ENCODE measurements around the gene EMP3. TPM values are rescaled to one million over a fixed set of nuclear protein-coding genes. Genes with fewer than 3 reads are reported as not detected.
A peak's percentile ranks its signal among the peaks of the same experiment; 100 is the strongest.
"Not testable (repeated sequence)": the region's sequence is repeated elsewhere in the genome, so short reads cannot be mapped to it uniquely, and the experiment has no call there.

EMP3 gene
- total RNA-seq, result 100 to 1,000 TPM; 168 to 179 TPM

DNA sequence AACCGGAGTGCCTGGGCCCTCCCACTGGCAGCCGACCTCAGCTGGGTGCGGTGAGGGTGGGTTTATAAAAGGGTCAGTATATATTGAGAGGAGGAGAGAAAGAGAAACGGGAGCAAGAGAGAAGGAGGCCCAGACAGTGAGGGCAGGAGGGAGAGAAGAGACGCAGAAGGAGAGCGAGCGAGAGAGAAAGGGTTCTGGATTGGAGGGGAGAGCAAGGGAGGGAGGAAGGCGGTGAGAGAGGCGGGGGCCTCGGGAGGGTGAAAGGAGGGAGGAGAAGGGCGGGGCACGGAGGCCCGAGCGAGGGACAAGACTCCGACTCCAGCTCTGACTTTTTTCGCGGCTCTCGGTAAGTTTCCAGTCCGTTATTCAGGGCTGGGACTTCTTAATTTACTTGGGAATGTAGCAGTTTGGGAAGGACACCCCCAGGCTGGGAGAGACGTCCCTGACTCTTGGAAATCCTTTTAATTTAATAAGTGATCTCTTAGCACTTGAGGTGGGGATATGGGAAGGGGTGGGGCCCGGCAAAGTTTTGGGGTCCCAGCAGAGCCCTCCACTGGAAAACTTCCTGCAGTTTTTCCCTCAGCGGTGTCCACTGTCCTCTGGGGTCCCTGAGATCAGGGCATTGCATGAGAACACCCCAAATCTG is at the start of gene EMP3:
EMP3 (plus strand) TSS at position 288 of the 646 bp plus-strand sequence. CDS start 1,293 bp downstream, outside the sequence.
- Mint-ChIP-seq H3K36me3 (peaks cover 35% of the 10 kb centered on the region), H3K27ac (peak within 1 kb of the TSS; percentile 93), H3K4me1 (ENCODE audit: low read depth) (peaks cover 75% of the 10 kb centered on the region), H3K9me3 (peaks cover 2% of the 10 kb centered on the region), H3K4me3 (peak within 1 kb of the TSS; percentile 82), H3K27me3 (no peaks in the 10 kb centered on the region)
- peak; percentile 94 for DNase-seq
- intact Hi-C loops (cut with micrococcal nuclease), result loop anchor here (10.0 kb wide), 3 partner anchors 259 to 811 kb away; partner anchors contain the start of genes NAPA and PPP1R15A
- ChIA-PET POLR2A (interaction anchor here (1.1 to 5.8 kb wide), 2 partner anchors 8 to 38 kb away, joined by 3 to 41 read pairs; no protein-coding TSS in a partner anchor), CTCF (interaction anchor here (0.6 to 13.7 kb wide), 6 partner anchors 9 to 841 kb away, joined by 3 to 354 read pairs (median 3); partner anchors contain the start of gene KPTN)

DNA sequence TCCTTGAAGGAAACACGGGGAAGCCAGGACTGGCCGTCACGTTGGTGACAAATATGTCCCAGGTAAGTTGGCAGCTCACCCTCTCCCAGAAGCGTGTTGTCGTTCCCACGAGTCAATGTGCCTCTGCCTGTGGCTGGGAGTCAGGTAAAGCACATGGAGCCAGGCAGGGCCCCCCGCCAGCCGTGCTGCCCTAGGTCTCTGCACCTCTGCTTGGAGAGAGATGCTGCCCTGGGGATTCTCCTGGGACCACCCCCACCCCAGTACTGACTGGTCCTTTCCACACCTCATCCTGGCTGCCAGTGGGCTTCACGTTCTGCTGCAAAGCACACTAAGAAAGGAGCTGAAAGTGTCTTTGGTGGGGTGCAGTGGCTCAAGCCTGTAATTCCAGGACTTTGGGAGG is 45.6 kb upstream of the EMP3 start:
- ChIA-PET CTCF (interaction anchor here (1.0 kb wide), 1 partner anchor 11 kb away, joined by 6 read pairs; no protein-coding TSS in a partner anchor), POLR2A (no interaction called here)
- intact Hi-C loops (cut with micrococcal nuclease), result no loop called here
- H3K27me3 Mint-ChIP-seq, result peaks cover 1% of the 10 kb centered on the region
- no peak overlapping the region for H3K4me3 Mint-ChIP-seq
- H3K9me3 Mint-ChIP-seq, result peaks cover 2% of the 10 kb centered on the region
- H3K27ac Mint-ChIP-seq, result no peak overlapping the region
- H3K4me1 Mint-ChIP-seq (ENCODE audit: low read depth), result no peaks in the 10 kb centered on the region
- peaks cover 2% of the 10 kb centered on the region for H3K36me3 Mint-ChIP-seq
- DNase-seq, result no peak

DNA sequence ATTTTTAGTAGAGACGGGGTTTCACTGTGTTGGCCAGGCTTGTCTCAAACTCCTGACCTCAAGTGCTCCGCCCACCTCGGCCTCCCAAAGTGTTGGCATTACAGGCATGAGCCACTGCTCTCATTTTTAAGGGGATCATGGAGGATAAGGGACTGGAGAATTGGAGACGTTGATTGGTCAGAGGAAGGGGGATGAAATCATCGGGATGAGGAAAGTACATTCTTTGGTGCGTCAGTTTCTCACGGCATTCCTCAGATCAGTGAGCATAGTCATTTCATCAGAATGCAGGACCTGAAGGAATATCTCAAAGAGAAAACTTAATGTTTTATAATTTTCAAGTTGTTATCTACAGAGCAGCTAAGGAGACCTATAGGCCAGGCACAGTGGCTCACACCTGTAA is 41.4 kb upstream of the EMP3 start:
- CTCF ChIA-PET, result interaction anchor here (0.8 kb wide), 1 partner anchor 50 kb away, joined by 3 read pairs; no protein-coding TSS in a partner anchor
- no peak for DNase-seq
- no peaks in the 10 kb centered on the region for H3K4me1 Mint-ChIP-seq (ENCODE audit: low read depth)
- POLR2A ChIA-PET, result no interaction called here
- H3K36me3 Mint-ChIP-seq, result peaks cover 8% of the 10 kb centered on the region
- H3K27me3 Mint-ChIP-seq, result peaks cover 3% of the 10 kb centered on the region
- no peak overlapping the region for H3K4me3 Mint-ChIP-seq
- H3K27ac Mint-ChIP-seq, result no peak overlapping the region
- intact Hi-C loops (cut with micrococcal nuclease), result no loop called here
- peaks cover 14% of the 10 kb centered on the region for H3K9me3 Mint-ChIP-seq

- Mint-ChIP-seq H3K4me3 (no peak overlapping the region), H3K27ac (no peak overlapping the region), H3K9me3 (peaks cover 14% of the 10 kb centered on the region), H3K27me3 (peaks cover 3% of the 10 kb centered on the region), H3K36me3 (peaks cover 8% of the 10 kb centered on the region), H3K4me1 (ENCODE audit: low read depth) (no peaks in the 10 kb centered on the region)
- CTCF ChIA-PET, result interaction anchor here (0.8 kb wide), 1 partner anchor 49 kb away, joined by 3 read pairs; no protein-coding TSS in a partner anchor
- POLR2A ChIA-PET, result no interaction called here
- DNase-seq, result no peak
- intact Hi-C loops (cut with micrococcal nuclease), result no loop called here
Observed at GRCh38 chr19:48284896-48285295, 40.5 kb upstream of the EMP3 start.

GRCh38 chr19:48287748-48288147 is 37.6 kb upstream of the EMP3 start:
- Mint-ChIP-seq H3K4me3 (no peak overlapping the region), H3K9me3 (peaks cover 14% of the 10 kb centered on the region), H3K4me1 (ENCODE audit: low read depth) (peaks cover 7% of the 10 kb centered on the region), H3K36me3 (peaks cover 8% of the 10 kb centered on the region), H3K27me3 (peaks cover 3% of the 10 kb centered on the region), H3K27ac (no peak overlapping the region)
- DNase-seq, result no peak
- intact Hi-C loops (cut with micrococcal nuclease), result no loop called here
- POLR2A ChIA-PET, result no interaction called here
- CTCF ChIA-PET, result interaction anchor here (0.5 to 1.3 kb wide), 4 partner anchors 15 to 84 kb away, joined by 3 to 5 read pairs (median 4); no protein-coding TSS in a partner anchor

DNA sequence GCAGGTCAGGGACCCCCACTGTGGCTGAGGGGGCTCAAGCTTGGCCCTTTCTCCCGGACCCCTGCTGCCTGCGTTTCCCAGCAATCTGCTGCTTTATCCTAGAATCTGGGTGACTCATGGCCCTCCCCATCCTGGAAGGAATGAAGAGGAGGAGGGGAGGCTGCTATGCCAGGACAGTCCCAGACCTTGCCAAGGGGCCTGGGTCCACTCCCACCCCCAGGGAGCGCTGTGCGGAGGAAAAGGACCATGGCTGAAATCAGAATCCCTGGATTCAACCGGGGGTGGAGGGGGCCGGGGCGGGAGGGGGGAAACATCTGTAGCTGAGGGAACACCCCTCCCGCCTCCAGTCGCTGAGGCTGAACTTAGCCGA is 35.0 kb upstream of the EMP3 start:
- intact Hi-C loops (cut with micrococcal nuclease), result no loop called here
- H3K4me1 Mint-ChIP-seq (ENCODE audit: low read depth), result peaks cover 7% of the 10 kb centered on the region

GRCh38 chr19:48290771-48291488 is 34.4 kb upstream of the EMP3 start:
- Mint-ChIP-seq H3K4me1 (ENCODE audit: low read depth) (peaks cover 7% of the 10 kb centered on the region), H3K4me3 (peak overlapping the region; percentile 69), H3K9me3 (peaks cover 11% of the 10 kb centered on the region), H3K27ac (no peak overlapping the region), H3K36me3 (peaks cover 6% of the 10 kb centered on the region), H3K27me3 (no peaks in the 10 kb centered on the region)
- CTCF ChIA-PET, result interaction anchor here (1.0 to 3.3 kb wide), 9 partner anchors 10 to 183 kb away, joined by 3 to 16 read pairs (median 4); partner anchors contain the start of gene ZNF114
- peak; percentile 64 for DNase-seq
- intact Hi-C loops (cut with micrococcal nuclease), result loop anchor here (1.0 kb wide), 1 partner anchor 24 kb away; no protein-coding TSS in a partner anchor
- POLR2A ChIA-PET, result no interaction called here

More for the DNA sequence above, 35.0 kb upstream of the EMP3 start:
- peaks cover 6% of the 10 kb centered on the region for H3K36me3 Mint-ChIP-seq
- DNase-seq, result no peak
- POLR2A ChIA-PET, result no interaction called here
- H3K27me3 Mint-ChIP-seq, result no peaks in the 10 kb centered on the region
- CTCF ChIA-PET, result interaction anchor here (1.0 to 3.3 kb wide), 8 partner anchors 9 to 183 kb away, joined by 4 to 16 read pairs (median 5); partner anchors contain the start of gene ZNF114
- H3K27ac Mint-ChIP-seq, result no peak overlapping the region
- peaks cover 11% of the 10 kb centered on the region for H3K9me3 Mint-ChIP-seq
- H3K4me3 Mint-ChIP-seq, result no peak overlapping the region

GRCh38 chr19:48291489-48291815 is 33.9 kb upstream of the EMP3 start:
- H3K36me3 Mint-ChIP-seq; POLR2A ChIA-PET; DNase-seq; H3K27me3 Mint-ChIP-seq; H3K4me1 Mint-ChIP-seq (ENCODE audit: low read depth); H3K9me3 Mint-ChIP-seq; H3K27ac Mint-ChIP-seq: not testable (repeated sequence)
- intact Hi-C loops (cut with micrococcal nuclease), result loop anchor here (1.0 kb wide), 1 partner anchor 24 kb away; no protein-coding TSS in a partner anchor
- CTCF ChIA-PET, result interaction anchor here (0.9 to 3.3 kb wide), 7 partner anchors 12 to 160 kb away, joined by 3 to 16 read pairs (median 6); partner anchors contain the start of genes SYNGR4 and ZNF114
- peak overlapping the region; percentile 69 for H3K4me3 Mint-ChIP-seq

GRCh38 chr19:48292798-48293197 is 32.6 kb upstream of the EMP3 start:
- intact Hi-C loops (cut with micrococcal nuclease), result no loop called here
- CTCF ChIA-PET, result interaction anchor here (1.3 to 3.3 kb wide), 4 partner anchors 21 to 41 kb away, joined by 4 to 16 read pairs (median 7); no protein-coding TSS in a partner anchor
- no peaks in the 10 kb centered on the region for H3K9me3 Mint-ChIP-seq
- H3K27ac Mint-ChIP-seq, result no peak overlapping the region
- H3K4me1 Mint-ChIP-seq (ENCODE audit: low read depth), result peaks cover 7% of the 10 kb centered on the region
- POLR2A ChIA-PET, result no interaction called here
- no peak for DNase-seq
- no peaks in the 10 kb centered on the region for H3K36me3 Mint-ChIP-seq
- H3K27me3 Mint-ChIP-seq, result no peaks in the 10 kb centered on the region
- H3K4me3 Mint-ChIP-seq, result no peak overlapping the region

DNA sequence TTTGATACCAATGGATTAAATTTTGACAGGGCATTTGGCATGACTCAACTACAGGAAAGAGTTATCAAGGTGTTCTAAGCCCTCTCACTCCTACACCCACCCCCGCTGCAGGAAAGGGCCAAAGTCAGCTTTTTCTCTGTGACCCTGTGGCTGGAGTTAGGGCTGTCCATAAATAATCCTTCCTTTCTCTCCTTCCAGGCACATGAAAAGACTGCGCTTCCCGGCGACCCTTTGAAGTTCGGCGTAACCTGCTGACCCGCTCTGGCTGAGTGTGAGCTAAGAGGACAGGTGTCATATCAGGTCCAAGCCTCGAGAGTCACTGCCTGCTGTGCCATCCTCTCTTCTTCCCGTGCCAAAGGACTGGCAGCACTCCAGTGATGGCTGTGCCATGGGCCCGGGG is 29.9 kb upstream of the EMP3 start:
- intact Hi-C loops (cut with micrococcal nuclease), result no loop called here
- no peak for DNase-seq
- Mint-ChIP-seq H3K27ac (no peak overlapping the region), H3K9me3 (no peaks in the 10 kb centered on the region), H3K4me1 (ENCODE audit: low read depth) (peaks cover 7% of the 10 kb centered on the region), H3K27me3 (no peaks in the 10 kb centered on the region), H3K4me3 (no peak overlapping the region), H3K36me3 (no peaks in the 10 kb centered on the region)
- CTCF ChIA-PET, result interaction anchor here (0.8 to 1.1 kb wide), 3 partner anchors 29 to 213 kb away, joined by 3 read pairs; no protein-coding TSS in a partner anchor
- POLR2A ChIA-PET, result no interaction called here

DNA sequence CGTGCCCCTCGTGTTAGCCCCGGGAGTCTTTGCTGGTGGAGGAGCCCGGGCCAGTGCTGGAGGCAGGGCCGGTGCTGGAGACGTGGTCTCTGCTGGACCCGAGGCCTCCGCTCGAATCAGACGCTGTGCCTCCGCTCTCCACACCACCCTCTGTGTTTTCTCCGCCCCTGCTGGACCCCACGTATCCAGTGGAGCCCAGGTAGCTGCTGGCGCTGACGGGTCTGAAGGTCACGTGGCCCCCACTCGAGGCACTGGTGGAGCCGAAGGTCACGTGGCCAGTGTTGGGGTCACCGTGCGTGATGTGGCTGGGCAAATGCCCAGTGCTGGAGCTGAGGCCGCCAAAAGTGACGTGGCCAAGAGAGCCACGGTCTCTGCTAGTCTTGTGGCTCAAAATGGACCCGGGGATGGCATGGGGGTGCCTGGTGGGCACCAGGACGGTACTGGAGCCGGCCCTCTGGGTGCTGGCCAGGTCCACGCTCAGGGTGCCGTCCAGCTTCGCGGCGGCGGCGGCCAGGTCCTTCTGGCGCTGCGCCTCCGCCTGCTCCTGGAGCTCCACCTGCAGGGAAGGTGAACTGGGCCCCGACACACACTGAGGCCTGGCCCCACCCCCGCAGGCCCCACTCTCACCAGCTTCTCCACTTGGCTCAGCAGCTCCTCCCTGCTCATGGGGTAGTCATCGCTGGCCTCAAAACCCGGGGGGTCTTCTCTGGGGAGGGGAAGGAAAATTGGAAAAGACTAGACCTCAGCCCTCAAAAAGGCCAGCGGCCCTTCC is 28.2 kb upstream of the EMP3 start:
- ChIA-PET CTCF (no interaction called here), POLR2A (no interaction called here)
- intact Hi-C loops (cut with micrococcal nuclease), result no loop called here
- H3K4me3 Mint-ChIP-seq, result no peak overlapping the region
- no peak for DNase-seq
- H3K36me3 Mint-ChIP-seq, result no peaks in the 10 kb centered on the region
- H3K27ac Mint-ChIP-seq, result no peak overlapping the region
- no peaks in the 10 kb centered on the region for H3K27me3 Mint-ChIP-seq
- H3K9me3 Mint-ChIP-seq, result no peaks in the 10 kb centered on the region
- H3K4me1 Mint-ChIP-seq (ENCODE audit: low read depth), result no peaks in the 10 kb centered on the region

GRCh38 chr19:48297975-48298374 is 27.4 kb upstream of the EMP3 start:
- no peak for DNase-seq
- POLR2A ChIA-PET, result no interaction called here
- CTCF ChIA-PET, result no interaction called here
- Mint-ChIP-seq H3K4me1 (ENCODE audit: low read depth) (no peaks in the 10 kb centered on the region), H3K36me3 (no peaks in the 10 kb centered on the region), H3K9me3 (no peaks in the 10 kb centered on the region), H3K27ac (no peak overlapping the region), H3K27me3 (no peaks in the 10 kb centered on the region), H3K4me3 (no peak overlapping the region)
- intact Hi-C loops (cut with micrococcal nuclease), result no loop called here
